ENCODE results near the gene LHFPL2.

The LHFPL2 gene

GRCh38 chr5:78562714-78563330 lies 85.8 kb downstream of the LHFPL2 start:
- H3K4ac ChIP-seq (ENCODE audit: low read depth, low read length) = no peak overlapping the region
- H3K4me2 ChIP-seq (ENCODE audit: low read length) = no peak overlapping the region
- H4K8ac ChIP-seq (ENCODE audit: low read depth, low read length) = no peak overlapping the region
- no peak overlapping the region for H2BK5ac ChIP-seq (ENCODE audit: low read length)
- DNase-seq = no peak
- no peak overlapping the region for H2BK15ac ChIP-seq (replicated peaks; ENCODE audit: low read depth)
- H3K56ac ChIP-seq (ENCODE audit: low read length) = no peak overlapping the region
- H3K79me1 ChIP-seq (ENCODE audit: low read length) = peaks cover 3% of the 10 kb centered on the region
- H3K79me2 ChIP-seq (ENCODE audit: control insufficient read depth, insufficient read depth, low read length) = no peaks in the 10 kb centered on the region
- no peak overlapping the region for H3K23ac ChIP-seq (ENCODE audit: low read length)
- no peak overlapping the region for H3K27ac ChIP-seq (ENCODE audit: low read depth, low read length)
- no peaks in the 10 kb centered on the region for H3K27me3 ChIP-seq (ENCODE audit: insufficient read depth, low read length, poor library complexity)
- H3K4me1 ChIP-seq (ENCODE audit: control insufficient read depth, low read depth, low read length) = no peaks in the 10 kb centered on the region
- no peaks in the 10 kb centered on the region for H3K36me3 ChIP-seq (ENCODE audit: control insufficient read depth, insufficient read depth, low read length)
- H4K5ac ChIP-seq (ENCODE audit: low read length) = no peak overlapping the region
- H3K18ac ChIP-seq (ENCODE audit: low read length) = no peak overlapping the region
- no CpG with 5 or more reads among the region's 3 CpGs for WGBS (ENCODE audit: extremely low coverage, insufficient coverage, low lambda C conversion rate)
- H3K9ac ChIP-seq (ENCODE audit: low read length) = no peak overlapping the region
- H3K4me3 ChIP-seq (ENCODE audit: low read length) = no peak overlapping the region
- H2BK120ac ChIP-seq (ENCODE audit: low read depth, low read length) = no peak overlapping the region
- no peak overlapping the region for H2AK5ac ChIP-seq (ENCODE audit: low read length)

- H3K79me1 ChIP-seq (ENCODE audit: low read length) = peaks cover 1% of the 10 kb centered on the region
- no peak overlapping the region for H3K27ac ChIP-seq (ENCODE audit: low read depth, low read length)
- no peak overlapping the region for H3K4ac ChIP-seq (ENCODE audit: low read depth, low read length)
- no peak overlapping the region for H3K9ac ChIP-seq (ENCODE audit: low read length)
- H3K27me3 ChIP-seq (ENCODE audit: insufficient read depth, low read length, poor library complexity) = no peaks in the 10 kb centered on the region
- no peak overlapping the region for H4K8ac ChIP-seq (ENCODE audit: low read depth, low read length)
- DNase-seq = no peak
- WGBS (ENCODE audit: extremely low coverage, insufficient coverage, low lambda C conversion rate) = no CpG with 5 or more reads among the region's 3 CpGs
- H2BK5ac ChIP-seq (ENCODE audit: low read length) = no peak overlapping the region
- H3K23ac ChIP-seq (ENCODE audit: low read length) = no peak overlapping the region
- no peaks in the 10 kb centered on the region for H3K79me2 ChIP-seq (ENCODE audit: control insufficient read depth, insufficient read depth, low read length)
- H3K4me1 ChIP-seq (ENCODE audit: control insufficient read depth, low read depth, low read length) = no peaks in the 10 kb centered on the region
- no peak overlapping the region for H3K4me2 ChIP-seq (ENCODE audit: low read length)
- no peak overlapping the region for H3K56ac ChIP-seq (ENCODE audit: low read length)
- H3K4me3 ChIP-seq (ENCODE audit: low read length) = no peak overlapping the region
- H2BK15ac ChIP-seq (replicated peaks; ENCODE audit: low read depth) = no peak overlapping the region
- H3K36me3 ChIP-seq (ENCODE audit: control insufficient read depth, insufficient read depth, low read length) = no peaks in the 10 kb centered on the region
- no peak overlapping the region for H2AK5ac ChIP-seq (ENCODE audit: low read length)
- H2BK120ac ChIP-seq (ENCODE audit: low read depth, low read length) = no peak overlapping the region
- no peak overlapping the region for H4K5ac ChIP-seq (ENCODE audit: low read length)
- H3K18ac ChIP-seq (ENCODE audit: low read length) = no peak overlapping the region
These were observed 86.6 kb downstream of the LHFPL2 start for GRCh38 chr5:78562001-78562400.

DNA sequence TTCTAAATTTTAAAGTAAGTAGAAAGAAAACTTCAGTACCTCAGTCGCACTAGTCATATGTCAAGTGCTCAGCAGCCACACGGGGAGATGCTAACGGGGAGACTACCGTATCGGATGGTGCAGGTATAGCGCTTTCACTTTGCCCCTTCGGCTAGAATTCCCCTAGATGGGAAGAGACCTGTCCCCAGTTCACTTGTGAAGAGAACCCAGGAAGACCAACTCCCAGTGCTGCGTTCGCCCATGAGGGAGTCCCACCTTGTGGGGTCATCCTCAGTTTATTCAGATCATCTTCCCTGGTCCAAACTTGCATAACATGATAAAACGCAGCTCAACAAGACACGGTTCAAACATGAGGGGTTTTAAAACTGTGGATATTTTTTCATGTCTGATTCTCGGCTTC lies 87.3 kb downstream of the LHFPL2 start:
- H3K4ac ChIP-seq (ENCODE audit: low read depth, low read length) = no peak overlapping the region
- DNase-seq = no peak
- WGBS (ENCODE audit: extremely low coverage, insufficient coverage, low lambda C conversion rate) = no CpG with 5 or more reads among the region's 12 CpGs
- H3K79me2 ChIP-seq (ENCODE audit: control insufficient read depth, insufficient read depth, low read length) = no peaks in the 10 kb centered on the region
- H3K79me1 ChIP-seq (ENCODE audit: low read length) = peaks cover 1% of the 10 kb centered on the region
- H3K4me3 ChIP-seq (ENCODE audit: low read length) = no peak overlapping the region
- H2BK5ac ChIP-seq (ENCODE audit: low read length) = no peak overlapping the region
- no peak overlapping the region for H4K5ac ChIP-seq (ENCODE audit: low read length)
- H3K9ac ChIP-seq (ENCODE audit: low read length) = no peak overlapping the region
- no peak overlapping the region for H2AK5ac ChIP-seq (ENCODE audit: low read length)
- no peak overlapping the region for H3K18ac ChIP-seq (ENCODE audit: low read length)
- H2BK15ac ChIP-seq (replicated peaks; ENCODE audit: low read depth) = no peak overlapping the region
- no peak overlapping the region for H4K8ac ChIP-seq (ENCODE audit: low read depth, low read length)
- no peaks in the 10 kb centered on the region for H3K27me3 ChIP-seq (ENCODE audit: insufficient read depth, low read length, poor library complexity)
- no peak overlapping the region for H3K23ac ChIP-seq (ENCODE audit: low read length)
- H2BK120ac ChIP-seq (ENCODE audit: low read depth, low read length) = no peak overlapping the region
- no peak overlapping the region for H3K27ac ChIP-seq (ENCODE audit: low read depth, low read length)
- no peaks in the 10 kb centered on the region for H3K36me3 ChIP-seq (ENCODE audit: control insufficient read depth, insufficient read depth, low read length)
- no peaks in the 10 kb centered on the region for H3K4me1 ChIP-seq (ENCODE audit: control insufficient read depth, low read depth, low read length)
- H3K56ac ChIP-seq (ENCODE audit: low read length) = no peak overlapping the region
- H3K4me2 ChIP-seq (ENCODE audit: low read length) = no peak overlapping the region

DNA sequence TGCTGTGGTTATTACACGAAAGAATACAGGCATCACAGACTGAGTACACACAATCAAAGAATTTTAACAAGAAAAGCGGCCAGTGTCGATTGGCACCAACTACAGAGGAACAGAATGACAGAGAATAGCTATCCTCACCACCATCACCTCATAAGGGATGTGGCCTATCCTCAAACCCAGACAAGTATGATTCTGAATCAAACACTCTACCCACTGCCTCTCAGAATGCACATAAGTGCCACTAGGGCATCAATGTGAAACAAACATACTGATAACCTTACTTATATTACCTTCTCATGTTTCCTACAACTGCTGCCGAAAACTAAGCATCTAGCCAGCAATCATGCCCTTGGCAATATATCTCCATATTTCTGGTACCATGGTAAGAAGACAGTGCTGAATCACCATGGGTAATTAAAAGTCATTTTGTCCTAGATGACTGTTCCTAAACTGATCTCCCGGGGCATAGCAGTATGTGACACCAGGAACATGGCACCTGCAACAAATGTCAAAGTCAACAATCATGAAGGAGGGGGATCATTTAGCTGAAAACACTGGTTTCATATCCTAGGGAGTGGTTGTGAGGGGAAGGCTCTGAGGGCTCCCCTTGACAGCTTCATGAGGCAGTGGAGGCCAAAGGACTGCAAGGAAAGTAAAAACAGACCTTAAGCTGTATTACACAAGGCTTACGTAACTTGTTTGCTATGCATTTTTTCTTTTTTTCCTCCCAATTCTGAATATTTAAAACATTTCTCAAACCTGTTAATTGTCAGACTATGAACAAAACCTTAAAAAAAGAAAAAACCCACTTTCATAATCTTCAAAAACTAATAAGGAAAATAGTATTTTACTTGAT lies 88.3 kb downstream of the LHFPL2 start:
- Histone ChIP-seq H3K27ac (ENCODE audit: low read depth, low read length) (no peak overlapping the region), H3K4me1 (ENCODE audit: control insufficient read depth, low read depth, low read length) (no peaks in the 10 kb centered on the region), H3K18ac (ENCODE audit: low read length) (no peak overlapping the region), H3K36me3 (ENCODE audit: control insufficient read depth, insufficient read depth, low read length) (no peaks in the 10 kb centered on the region), H2AK5ac (ENCODE audit: low read length) (no peak overlapping the region), H2BK120ac (ENCODE audit: low read depth, low read length) (no peak overlapping the region), H3K23ac (ENCODE audit: low read length) (no peak overlapping the region), H3K4me2 (ENCODE audit: low read length) (no peak overlapping the region), H3K4ac (ENCODE audit: low read depth, low read length) (no peak overlapping the region), H4K5ac (ENCODE audit: low read length) (no peak overlapping the region), H4K8ac (ENCODE audit: low read depth, low read length) (no peak overlapping the region), H3K27me3 (ENCODE audit: insufficient read depth, low read length, poor library complexity) (no peaks in the 10 kb centered on the region), H3K56ac (ENCODE audit: low read length) (no peak overlapping the region), H2BK15ac (replicated peaks; ENCODE audit: low read depth) (no peak overlapping the region), H3K79me2 (ENCODE audit: control insufficient read depth, insufficient read depth, low read length) (no peaks in the 10 kb centered on the region), H3K79me1 (ENCODE audit: low read length) (peaks cover 3% of the 10 kb centered on the region), H2BK5ac (ENCODE audit: low read length) (no peak overlapping the region), H3K9ac (ENCODE audit: low read length) (no peak overlapping the region), H3K4me3 (ENCODE audit: low read length) (no peak overlapping the region)
- no CpG with 5 or more reads among the region's 6 CpGs for WGBS (ENCODE audit: extremely low coverage, insufficient coverage, low lambda C conversion rate)
- DNase-seq = no peak

- H3K9ac ChIP-seq (ENCODE audit: low read length) = no peak overlapping the region
- H3K4me3 ChIP-seq (ENCODE audit: low read length) = no peak overlapping the region
- no peak overlapping the region for H3K4ac ChIP-seq (ENCODE audit: low read depth, low read length)
- no peak overlapping the region for H4K5ac ChIP-seq (ENCODE audit: low read length)
- H3K18ac ChIP-seq (ENCODE audit: low read length) = no peak overlapping the region
- no peak overlapping the region for H3K4me2 ChIP-seq (ENCODE audit: low read length)
- no peak overlapping the region for H3K23ac ChIP-seq (ENCODE audit: low read length)
- H2AK5ac ChIP-seq (ENCODE audit: low read length) = no peak overlapping the region
- no peaks in the 10 kb centered on the region for H3K79me2 ChIP-seq (ENCODE audit: control insufficient read depth, insufficient read depth, low read length)
- no peak overlapping the region for H3K56ac ChIP-seq (ENCODE audit: low read length)
- H3K36me3 ChIP-seq (ENCODE audit: control insufficient read depth, insufficient read depth, low read length) = no peaks in the 10 kb centered on the region
- peaks cover 2% of the 10 kb centered on the region for H3K79me1 ChIP-seq (ENCODE audit: low read length)
- H2BK120ac ChIP-seq (ENCODE audit: low read depth, low read length) = no peak overlapping the region
- DNase-seq = no peak
- no peak overlapping the region for H2BK15ac ChIP-seq (replicated peaks; ENCODE audit: low read depth)
- H2BK5ac ChIP-seq (ENCODE audit: low read length) = no peak overlapping the region
- H3K27ac ChIP-seq (ENCODE audit: low read depth, low read length) = no peak overlapping the region
- no peak overlapping the region for H4K8ac ChIP-seq (ENCODE audit: low read depth, low read length)
- H3K27me3 ChIP-seq (ENCODE audit: insufficient read depth, low read length, poor library complexity) = no peaks in the 10 kb centered on the region
- no peaks in the 10 kb centered on the region for H3K4me1 ChIP-seq (ENCODE audit: control insufficient read depth, low read depth, low read length)
- no CpG with 5 or more reads among the region's 5 CpGs for WGBS (ENCODE audit: extremely low coverage, insufficient coverage, low lambda C conversion rate)
These were observed 91.0 kb downstream of the LHFPL2 start for GRCh38 chr5:78557601-78558000.
